ES-I3 (cell line): Measurements from ENCODE around the gene LRRFIP1.

Source experiments
- H3K36me3 ChIP-seq: 2 replicates; pipeline ENCODE4 v1.6.1; 2013; ENCODE audit warnings: mild to moderate bottlenecking, low read length, control low read depth, moderate library complexity; ENCODE audit not compliant: insufficient read depth
- H3K4me1 ChIP-seq: 2 replicates; pipeline ENCODE4 v1.6.1; 2013; ENCODE audit warnings: mild to moderate bottlenecking, control low read depth, low read length; ENCODE audit not compliant: insufficient read depth
- H3K9ac ChIP-seq: 2 replicates; pipeline ENCODE4 v1.6.1; 2013; ENCODE audit warnings: low read depth, mild to moderate bottlenecking, low read length, moderate library complexity
- H3K9me3 ChIP-seq: 2 replicates; pipeline ENCODE4 v1.6.1; 2013; ENCODE audit warnings: mild to moderate bottlenecking, low read length, moderate library complexity; ENCODE audit not compliant: control insufficient read depth, insufficient read depth

LRRFIP1 gene

GRCh38 chr2:237649541-237650454 is 22.4 kb downstream of the LRRFIP1 start:
- Histone ChIP-seq H3K9me3 (peaks cover 8% of the 10 kb centered on the region), H3K36me3 (peaks cover 18% of the 10 kb centered on the region), H3K9ac (no peak overlapping the region), H3K4me1 (no peaks in the 10 kb centered on the region)

GRCh38 chr2:237650455-237650850 is 23.1 kb downstream of the LRRFIP1 start:
- Histone ChIP-seq H3K9me3 (peaks cover 8% of the 10 kb centered on the region), H3K36me3 (peaks cover 15% of the 10 kb centered on the region)

DNA sequence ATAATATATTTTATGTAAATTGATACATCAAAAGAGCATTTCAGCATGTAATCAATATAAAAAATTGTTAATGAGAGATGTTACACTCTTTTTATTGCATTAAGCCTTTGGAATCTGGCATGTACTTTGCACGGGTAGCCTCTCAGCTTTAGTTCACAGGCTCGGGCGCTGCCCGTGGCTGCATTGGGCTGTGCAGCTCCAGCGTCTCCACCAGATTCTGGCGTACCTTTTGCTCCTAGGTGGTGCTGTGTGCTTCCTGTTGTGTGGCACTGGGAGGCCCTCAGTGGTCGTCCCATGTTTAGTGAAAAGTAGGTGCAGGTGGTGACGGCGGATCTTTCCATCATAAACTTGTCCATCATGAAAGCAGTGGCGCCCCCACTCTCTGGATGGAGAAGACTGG is 24.4 kb downstream of the LRRFIP1 start:
- H3K4me1 ChIP-seq: no peaks in the 10 kb centered on the region
- H3K9me3 ChIP-seq: peaks cover 12% of the 10 kb centered on the region
- H3K9ac ChIP-seq: no peak overlapping the region
- H3K36me3 ChIP-seq: peaks cover 12% of the 10 kb centered on the region

More at GRCh38 chr2:237650455-237650850, 23.1 kb downstream of the LRRFIP1 start:
- H3K4me1 ChIP-seq: no peaks in the 10 kb centered on the region
- H3K9ac ChIP-seq: no peak overlapping the region

DNA sequence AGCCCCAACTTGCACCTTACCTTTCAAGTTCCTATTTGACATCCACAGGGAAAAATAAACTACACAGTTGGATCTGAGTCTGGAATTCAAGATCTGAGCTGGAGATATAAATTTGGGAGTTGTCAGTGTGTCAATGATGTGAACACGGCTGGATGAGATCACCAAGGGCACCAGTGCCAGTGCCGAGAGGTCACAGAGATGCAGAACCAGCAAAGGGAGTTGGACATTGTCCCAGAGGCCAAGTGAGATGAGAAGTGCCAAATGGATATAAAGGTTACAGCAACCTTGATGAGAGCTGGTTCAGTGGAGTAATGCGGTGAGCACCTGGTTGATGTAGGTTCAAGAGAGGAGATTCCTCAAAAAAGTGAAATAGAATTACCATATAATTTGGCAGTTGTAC is 24.8 kb downstream of the LRRFIP1 start:
- Histone ChIP-seq H3K36me3 (peaks cover 12% of the 10 kb centered on the region), H3K4me1 (no peaks in the 10 kb centered on the region), H3K9ac (no peak overlapping the region), H3K9me3 (peaks cover 13% of the 10 kb centered on the region)

DNA sequence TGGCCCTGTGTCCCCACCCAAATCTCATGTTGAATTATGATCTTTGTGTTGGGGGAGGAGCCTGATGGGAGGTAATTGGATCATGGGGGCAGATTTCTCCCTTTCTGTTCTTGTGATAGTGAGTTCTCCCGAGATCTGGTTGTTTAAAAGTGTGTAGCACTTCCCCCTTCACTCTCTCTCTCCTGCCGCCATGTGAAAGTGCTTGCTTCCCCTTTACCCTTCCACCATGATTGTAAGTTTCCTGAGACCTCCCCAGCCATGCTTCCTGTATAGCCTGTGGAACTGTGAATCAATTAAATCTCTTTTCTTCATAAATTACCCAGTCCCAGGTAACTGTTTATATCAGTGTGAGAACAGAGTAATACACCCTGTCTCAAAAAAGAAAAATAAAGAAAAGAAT is 25.5 kb downstream of the LRRFIP1 start:
- Histone ChIP-seq H3K9ac (no peak overlapping the region), H3K36me3 (peaks cover 12% of the 10 kb centered on the region), H3K4me1 (no peaks in the 10 kb centered on the region), H3K9me3 (peaks cover 16% of the 10 kb centered on the region)

DNA sequence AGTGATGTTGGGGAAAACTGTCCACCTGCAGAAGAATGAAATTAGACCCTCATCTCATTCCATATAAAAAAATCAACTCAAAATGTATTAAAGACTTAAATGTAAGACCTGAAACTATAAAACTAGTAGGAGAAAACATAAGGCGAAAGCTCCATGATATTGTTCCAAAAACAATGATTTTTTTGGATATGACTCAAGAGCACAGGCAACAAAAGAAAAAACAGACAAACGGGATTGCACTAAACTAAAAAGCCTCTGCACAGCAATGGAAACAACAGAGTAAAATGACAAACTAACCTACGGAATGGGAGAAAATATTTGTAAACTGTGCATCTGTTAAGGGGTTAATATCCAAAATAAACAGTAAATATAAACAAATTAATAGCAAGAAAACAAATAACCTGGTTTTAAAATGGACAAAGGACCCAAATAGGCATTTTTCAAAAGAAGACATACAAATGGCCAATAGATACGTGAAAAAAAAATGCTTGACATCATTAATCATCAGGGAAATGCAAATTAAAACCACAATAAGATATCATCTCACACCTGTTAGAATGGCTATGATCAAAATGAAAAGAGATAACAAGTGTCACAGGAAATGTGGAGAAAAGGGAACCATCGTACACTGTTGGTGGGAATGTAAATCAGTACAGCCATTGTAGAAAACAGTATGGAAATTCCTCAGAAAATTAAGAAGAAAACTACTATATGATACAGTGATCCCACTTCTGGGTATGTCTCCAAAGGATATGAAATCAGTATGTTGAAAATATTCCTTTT is 26.6 kb downstream of the LRRFIP1 start:
- peaks cover 12% of the 10 kb centered on the region for H3K36me3 ChIP-seq
- no peak overlapping the region for H3K9ac ChIP-seq
- no peaks in the 10 kb centered on the region for H3K4me1 ChIP-seq
- peaks cover 16% of the 10 kb centered on the region for H3K9me3 ChIP-seq

- H3K4me1 ChIP-seq: no peaks in the 10 kb centered on the region; the same call in 1 of the 2 replicates
- H3K36me3 ChIP-seq: peaks cover 5% of the 10 kb centered on the region; the same call in 1 of the 2 replicates
- H3K9me3 ChIP-seq: peaks cover 12% of the 10 kb centered on the region
- H3K9ac ChIP-seq: no peak overlapping the region
Observed at GRCh38 chr2:237657063-237657462, 29.7 kb downstream of the LRRFIP1 start.

DNA sequence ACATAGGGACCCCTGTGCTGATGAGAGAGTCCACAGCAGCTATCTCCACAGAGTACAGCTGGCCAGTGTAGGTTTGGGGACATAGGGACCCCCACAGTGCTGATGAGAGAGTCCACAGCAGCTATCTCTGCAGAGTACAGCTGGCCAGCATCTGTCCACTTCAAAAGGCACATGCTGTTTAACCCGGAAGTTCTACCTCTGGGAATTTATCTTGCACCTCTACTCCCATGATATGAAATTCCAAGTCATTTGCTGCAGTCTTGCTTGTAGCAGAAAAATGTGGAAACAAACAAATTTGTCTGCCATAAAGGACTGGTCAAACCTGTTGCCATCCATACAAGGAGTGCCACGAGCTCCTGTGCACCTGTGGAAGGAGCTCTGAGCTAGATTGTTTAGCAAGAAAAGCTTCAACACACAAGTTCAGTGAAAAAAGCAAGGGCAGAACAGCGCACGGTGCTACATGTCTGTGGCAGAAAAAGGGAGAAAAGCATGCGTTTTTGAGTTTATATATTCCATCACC is 33.1 kb downstream of the LRRFIP1 start:
- H3K36me3 ChIP-seq: no peaks in the 10 kb centered on the region; the same call in 1 of the 2 replicates
- no peak overlapping the region for H3K9ac ChIP-seq
- H3K9me3 ChIP-seq: peaks cover 8% of the 10 kb centered on the region; the same call in 1 of the 2 replicates
- peaks cover 13% of the 10 kb centered on the region for H3K4me1 ChIP-seq

- H3K4me1 ChIP-seq: peaks cover 18% of the 10 kb centered on the region
- no peaks in the 10 kb centered on the region for H3K36me3 ChIP-seq
- H3K9ac ChIP-seq: no peak overlapping the region
- H3K9me3 ChIP-seq: peaks cover 6% of the 10 kb centered on the region; the same call in 1 of the 2 replicates
Observed at GRCh38 chr2:237661270-237661669, 33.9 kb downstream of the LRRFIP1 start.

- Histone ChIP-seq H3K4me1 (peaks cover 18% of the 10 kb centered on the region), H3K9me3 (peaks cover 4% of the 10 kb centered on the region; the same call in 1 of the 2 replicates), H3K9ac (no peak overlapping the region), H3K36me3 (no peaks in the 10 kb centered on the region)
Observed at GRCh38 chr2:237661799-237662328, 34.5 kb downstream of the LRRFIP1 start.

DNA sequence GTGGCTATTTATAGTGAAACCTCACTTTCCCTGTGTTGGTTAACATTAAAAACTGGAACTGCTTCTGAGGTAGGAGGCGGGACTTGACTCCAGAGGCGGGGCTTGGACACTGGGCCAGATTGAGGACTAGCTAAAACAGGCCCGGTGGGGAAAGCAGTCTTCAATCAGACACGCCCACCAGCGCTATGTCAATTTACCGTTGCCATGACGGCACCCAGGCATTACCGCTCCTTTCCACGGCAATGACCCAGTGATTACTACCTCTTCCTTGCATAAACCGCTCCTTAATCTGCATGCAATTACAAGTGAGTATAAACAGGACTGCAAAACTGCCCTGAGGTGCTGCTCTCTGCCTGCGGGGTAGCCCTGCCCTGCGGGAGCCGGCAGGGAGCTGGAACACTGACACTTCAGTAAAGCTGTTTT is 35.3 kb downstream of the LRRFIP1 start:
- Histone ChIP-seq H3K9ac (no peak overlapping the region), H3K9me3 (no peaks in the 10 kb centered on the region), H3K4me1 (peaks cover 20% of the 10 kb centered on the region), H3K36me3 (no peaks in the 10 kb centered on the region)

GRCh38 chr2:237663517-237664110 is 36.2 kb downstream of the LRRFIP1 start:
- Histone ChIP-seq H3K4me1 (peaks cover 27% of the 10 kb centered on the region), H3K9me3 (no peaks in the 10 kb centered on the region), H3K9ac (no peak overlapping the region), H3K36me3 (no peaks in the 10 kb centered on the region)

- Histone ChIP-seq H3K9ac (no peak overlapping the region), H3K36me3 (no peaks in the 10 kb centered on the region), H3K4me1 (peaks cover 27% of the 10 kb centered on the region), H3K9me3 (no peaks in the 10 kb centered on the region)
Observed at GRCh38 chr2:237664151-237664550, 36.8 kb downstream of the LRRFIP1 start.

- Histone ChIP-seq H3K4me1 (peaks cover 27% of the 10 kb centered on the region), H3K9me3 (no peaks in the 10 kb centered on the region), H3K9ac (no peak overlapping the region), H3K36me3 (no peaks in the 10 kb centered on the region)
Observed at GRCh38 chr2:237665713-237666143, 38.3 kb downstream of the LRRFIP1 start.
